ENCODE results near the gene TM7SF2. TPM values are rescaled to one million over a fixed set of nuclear protein-coding genes. Genes with fewer than 3 reads are reported as not detected.

TM7SF2 gene
- total and polyA plus RNA-seq, 10 donors, result 8.9 to 29.7 (median 14.3) TPM

GRCh38 chr11:65095974-65096806 is 15.5 kb upstream of the TM7SF2 start, which contains the start of gene VPS51:
Gene VPS51, plus strand, starts transcription at chr11:65096214. Its CDS starts 37 bp downstream, at chr11:65096251.
- peak within 1 kb of the TSS; percentile 73 to 96 (median 93) for H3K27ac ChIP-seq
- H3K9me3 ChIP-seq, result no peaks in the 10 kb centered on the region
- no peaks in the 10 kb centered on the region for H3K27me3 ChIP-seq (replicated peaks in 1 of 7)
- peak; percentile 95 for DNase-seq
- WGBS, 5 donors, result 0 to 1% (median 1%) methylated on average over 4 to 52 of the region's 52 CpGs
- peaks cover 15 to 37% (median 23%) of the 10 kb centered on the region in 6 donors for H3K4me1 ChIP-seq
- H3K4me3 ChIP-seq, result peak within 1 kb of the TSS; percentile 72 to 95 (median 90)
- peak; percentile 82 to 90 (median 89) for TF ChIP-seq POLR2AphosphoS5 (IDR thresholded peaks at IDR 0.05)
- peak; percentile 19 to 88 (median 47) for TF ChIP-seq POLR2A (IDR thresholded peaks at IDR 0.05)
- peak in 9 of 11 experiments; percentile 18 to 40 (median 31) for TF ChIP-seq CTCF (IDR thresholded peaks at IDR 0.05 in 8 of 11, conservative IDR thresholded peaks at IDR 0.05 in 3 of 11)
- peaks cover 0 to 40% (median 4%) of the 10 kb centered on the region in 6 donors for H3K36me3 ChIP-seq
- intact Hi-C loops (cut with DNase I; ENCODE audit: low total_unique reads), result no loop called here

GRCh38 chr11:65096926-65097325 is 14.7 kb upstream of the TM7SF2 start:
- peak overlapping the region; percentile 72 to 95 (median 90) for H3K4me3 ChIP-seq
- H3K27ac ChIP-seq, result peak overlapping the region; percentile 73 to 96 (median 93)
- peaks cover 0 to 47% (median 4%) of the 10 kb centered on the region in 6 donors for H3K36me3 ChIP-seq
- no peaks in the 10 kb centered on the region for H3K9me3 ChIP-seq
- no peak for TF ChIP-seq POLR2A (IDR thresholded peaks at IDR 0.05)
- no peak for TF ChIP-seq POLR2AphosphoS5 (IDR thresholded peaks at IDR 0.05)
- TF ChIP-seq CTCF (IDR thresholded peaks at IDR 0.05 in 8 of 11, conservative IDR thresholded peaks at IDR 0.05 in 3 of 11), result no peak
- H3K4me1 ChIP-seq, result peaks cover 15 to 37% (median 23%) of the 10 kb centered on the region in 6 donors
- WGBS, 5 donors, result 53 to 62% (median 57%) methylated on average over 8 of the region's 8 CpGs
- no peak for DNase-seq
- intact Hi-C loops (cut with DNase I; ENCODE audit: low total_unique reads), result no loop called here
- H3K27me3 ChIP-seq (replicated peaks in 1 of 7), result no peaks in the 10 kb centered on the region

GRCh38 chr11:65100674-65101350 is 10.9 kb upstream of the TM7SF2 start:
- Histone ChIP-seq H3K4me3 (no peak overlapping the region), H3K27ac (no peak overlapping the region), H3K27me3 (replicated peaks in 1 of 7) (no peaks in the 10 kb centered on the region), H3K4me1 (peaks cover 13 to 54% (median 21%) of the 10 kb centered on the region in 6 donors), H3K9me3 (no peaks in the 10 kb centered on the region), H3K36me3 (peaks cover 0 to 83% (median 17%) of the 10 kb centered on the region in 6 donors)
- intact Hi-C loops (cut with DNase I; ENCODE audit: low total_unique reads), result no loop called here
- 91 to 95% (median 93%) methylated on average over 6 of the region's 6 CpGs for WGBS, 5 donors
- TF ChIP-seq POLR2A (IDR thresholded peaks at IDR 0.05), result no peak
- no peak for TF ChIP-seq CTCF (IDR thresholded peaks at IDR 0.05 in 8 of 11, conservative IDR thresholded peaks at IDR 0.05 in 3 of 11)
- TF ChIP-seq POLR2AphosphoS5 (IDR thresholded peaks at IDR 0.05), result no peak
- DNase-seq, result no peak

Data from spleen (tissue), 11 donors.